HepG2 (cell line): ENCODE measurements around the gene ALOX5AP. TPM values are rescaled to one million over a fixed set of nuclear protein-coding genes. Genes with fewer than 3 reads are reported as not detected.

Source experiments
- ATAC-seq: fragments of 200-7000 bp; cut with Tn5 transposase; 3 replicates; pipeline ENCODE4 v1.9.1; 2020; ENCODE audit warnings: mild to moderate bottlenecking, moderate library complexity
- BruUV-seq: library from RNA; stranded (reverse); fragments of 400-500 nt; replicated peaks from 2 replicates; lab custom pipeline; 2021; lab: Mats Ljungman, UMichigan
- CTCF ChIA-PET: fragments of 300-600 bp; formaldehyde crosslinking; extraction: SDS; loops from one replicate; lab custom pipeline; 2021; ENCODE audit warnings: low total read pairs, inconsistent platforms, low intra/inter-chr PET ratio; lab: Yijun Ruan, JAX
- POLR2A ChIA-PET: fragments of 350-600 bp; sonication (Branson Sonifier 250); formaldehyde crosslinking; loops from one replicate; lab custom pipeline; 2020; ENCODE audit warnings: antibody characterized with exemption, inconsistent platforms; lab: Yijun Ruan, JAX
- DNase-seq: peaks from one replicate; pipeline ENCODE4 v3.0.0-alpha.2; 2015; ENCODE audit warnings: low spot score
- FAIRE-seq: peaks from 3 replicates; lab custom pipeline; 2011; peaks lifted over from hg19 to GRCh38; lab: Jason Lieb, UNC
- H2AFZ ChIP-seq: one replicate; pipeline ENCODE4 v1.6.1; 2011; ENCODE audit warnings: low read length, inconsistent platforms
- H3K27ac ChIP-seq: fragments of 300-600 bp; 3 replicates; pipeline ENCODE4 v1.8.0; 2011; ENCODE audit warnings: mixed run types, mild to moderate bottlenecking, mixed read lengths, low read length, inconsistent platforms; ENCODE audit not compliant: insufficient read depth; ENCODE audit errors: extremely low read length
- H3K27me3 ChIP-seq, 2 experiments: fragments of 200-600 bp in 1 of 2; 2 replicates in 1 of 2; 3 replicates in 1 of 2; pipeline versions ENCODE4 v1.6.0 to v1.8.0; 2011; ENCODE audit warnings: low read length in 2 of 2, mild to moderate bottlenecking in 2 of 2, moderate library complexity in 2 of 2, inconsistent platforms in 1 of 2; ENCODE audit not compliant: insufficient read depth in 2 of 2, control insufficient read depth in 1 of 2
- H3K36me3 ChIP-seq, 2 experiments: fragments of 200-600 bp in 1 of 2; replicated peaks in 1 of 2; 2 replicates in 1 of 2; 3 replicates in 1 of 2; pipeline versions ENCODE4 v1.5.1 to v1.8.0; 2011; ENCODE audit warnings: low read length in 2 of 2, inconsistent platforms in 1 of 2; ENCODE audit not compliant: insufficient read depth in 2 of 2, control insufficient read depth in 1 of 2
- H3K4me1 ChIP-seq: 2 replicates; pipeline ENCODE4 v1.5.1; 2012; ENCODE audit warnings: low read length, inconsistent platforms; ENCODE audit not compliant: insufficient read depth
- H3K4me2 ChIP-seq: 2 replicates; pipeline ENCODE4 v1.6.0; 2011; ENCODE audit warnings: low read depth, low read length, inconsistent platforms
- H3K4me3 ChIP-seq, 3 experiments: fragments of 200-600 bp in 1 of 3; sonication (generic), shearing (Covaris generic) in 1 of 3; replicated peaks in 1 of 3; 2 replicates each; pipeline ENCODE4 v1.5.1; 2011 to 2016; ENCODE audit warnings: low read length in 3 of 3, inconsistent platforms in 2 of 3, low read depth in 2 of 3, mild to moderate bottlenecking in 2 of 3, control low read depth in 1 of 3, mixed read lengths in 1 of 3; ENCODE audit not compliant: insufficient read depth in 1 of 3
- H3K79me2 ChIP-seq: one replicate; pipeline ENCODE4 v1.6.1; 2011; ENCODE audit warnings: low read length, inconsistent platforms; ENCODE audit not compliant: insufficient read depth
- H3K9ac ChIP-seq: 2 replicates; pipeline ENCODE4 v1.6.0; 2011; ENCODE audit warnings: mild to moderate bottlenecking, low read depth, low read length, inconsistent platforms; ENCODE audit not compliant: insufficient read depth
- H3K9me3 ChIP-seq: 2 replicates; pipeline ENCODE4 v1.5.1; 2012; ENCODE audit warnings: mild to moderate bottlenecking, low read length
- H4K20me1 ChIP-seq: 2 replicates; pipeline ENCODE4 v1.6.0; 2011; ENCODE audit warnings: inconsistent platforms, mild to moderate bottlenecking, low read length, moderate library complexity; ENCODE audit not compliant: insufficient read depth
- DMTF1 ChIP-seq: sonication (generic); formaldehyde crosslinking; IDR thresholded peaks from 2 replicates; pipeline ENCODE4 v1.4.0; 2020; ENCODE audit warnings: mild to moderate bottlenecking, missing genetic modification reagents
- FOXK2 ChIP-seq: fragments of 450-650 bp; IDR thresholded peaks from 2 replicates; pipeline ENCODE4 v1.6.1; 2016
- HNRNPUL1 ChIP-seq: fragments of 200-400 bp; formaldehyde crosslinking; IDR thresholded peaks from 2 replicates; pipeline ENCODE4 v1.6.1; 2017; ENCODE audit warnings: low read depth, mild to moderate bottlenecking, low read length, moderate library complexity
- ONECUT2 ChIP-seq: sonication (generic); formaldehyde crosslinking; IDR thresholded peaks from 2 replicates; pipeline ENCODE4 v1.4.0; 2020; ENCODE audit warnings: missing genetic modification reagents
- TGIF2 ChIP-seq: IDR thresholded peaks from 2 replicates; pipeline ENCODE4 v1.6.1; 2016; ENCODE audit warnings: control low read depth, missing compliant biosample characterization
- U2AF1 ChIP-seq: fragments of 200-400 bp; formaldehyde crosslinking; optimal IDR thresholded peaks from 2 replicates; pipeline ENCODE3; 2017; ENCODE audit warnings: mild to moderate bottlenecking, low read depth, low read length
- ZFP91 ChIP-seq: sonication (generic); formaldehyde crosslinking; IDR thresholded peaks from 2 replicates; pipeline ENCODE4 v1.9.0; 2022; ENCODE audit warnings: missing genetic modification reagents, mild to moderate bottlenecking, borderline replicate concordance
- ZNF484 ChIP-seq: sonication (generic); formaldehyde crosslinking; IDR thresholded peaks from 2 replicates; pipeline ENCODE4 v1.5.1; 2020; ENCODE audit warnings: mild to moderate bottlenecking, low read depth, missing genetic modification reagents, borderline replicate concordance
- ZNF572 ChIP-seq: sonication (generic); formaldehyde crosslinking; IDR thresholded peaks from 2 replicates; pipeline ENCODE4 v1.5.1; 2020; ENCODE audit warnings: mild to moderate bottlenecking, missing genetic modification reagents
- ZNF672 ChIP-seq: sonication (generic); formaldehyde crosslinking; IDR thresholded peaks from 2 replicates; pipeline ENCODE4 v1.8.1; 2022; ENCODE audit warnings: missing genetic modification reagents
- ZNF674 ChIP-seq: sonication (generic); formaldehyde crosslinking; IDR thresholded peaks from 2 replicates; pipeline ENCODE4 v1.5.0; 2020; ENCODE audit warnings: low read depth, mild to moderate bottlenecking, missing genetic modification reagents
- WGBS: methylation state at CpG from one replicate; pipeline ENCODE4 v1.1.6; 2017; ENCODE audit warnings: low lambda C conversion rate; 5-methylcytosine and 5-hydroxymethylcytosine counted together
- in situ Hi-C: cut with HindIII; loops from 2 replicates; pipeline ENCODE4 v1.10.0; 2017; ENCODE audit warnings: low pct_unique_long_range_greater_than_20kb; ENCODE audit not compliant: extremely low pct_ligation_motif_present
- intact Hi-C: fragments of 100-400 bp; cut with micrococcal nuclease; formaldehyde crosslinking; loops from one replicate; pipeline ENCODE4 v1.10.0; 2022; ENCODE audit not compliant: unreplicated experiment
- polyA plus RNA-seq, 8 experiments: library from polyadenylated mRNA; depleted of rRNA in 3 of 8; stranded (reverse) in 7 of 8; unstranded in 1 of 8; fragments of >200 nt; fragmentation: Illumina TruSeq in 4 of 8; extraction: Trizol in 4 of 8; gene quantifications; 2 replicates each; pipeline versions ENCODE4 v1.2.1 to v1.2.3, GENCODE V29; 2011 to 2016; ENCODE audit warnings: low read depth in 4 of 8, missing spikeins in 1 of 8, mixed read lengths in 1 of 8; ENCODE audit not compliant: insufficient read depth in 1 of 8
- total RNA-seq, 5 experiments: library from RNA; depleted of rRNA; stranded (reverse); fragments of >200 nt; fragmentation: Illumina TruSeq; extraction: Trizol; gene quantifications; 2 replicates each; pipeline ENCODE4 v1.2.3, GENCODE V29; 2016; ENCODE audit warnings: low read depth in 1 of 5
- TF ChIP-seq, protein P1 (sequence below): sonication (generic); formaldehyde crosslinking; IDR thresholded peaks from 2 replicates; pipeline ENCODE4 v1.4.0; 2020; ENCODE audit warnings: missing genetic modification reagents, borderline replicate concordance
- TF ChIP-seq, protein P2 (sequence below): sonication (generic); formaldehyde crosslinking; IDR thresholded peaks from 2 replicates; pipeline ENCODE4 v1.4.0; 2020; ENCODE audit warnings: low read depth, mild to moderate bottlenecking, missing genetic modification reagents

The ALOX5AP gene
- total and polyA plus RNA-seq, 2 of the 13 experiments (the other 11 are each of a cell fraction or from before 2014, with no cell fraction given) = 0.97 to 1.2 TPM

DNA sequence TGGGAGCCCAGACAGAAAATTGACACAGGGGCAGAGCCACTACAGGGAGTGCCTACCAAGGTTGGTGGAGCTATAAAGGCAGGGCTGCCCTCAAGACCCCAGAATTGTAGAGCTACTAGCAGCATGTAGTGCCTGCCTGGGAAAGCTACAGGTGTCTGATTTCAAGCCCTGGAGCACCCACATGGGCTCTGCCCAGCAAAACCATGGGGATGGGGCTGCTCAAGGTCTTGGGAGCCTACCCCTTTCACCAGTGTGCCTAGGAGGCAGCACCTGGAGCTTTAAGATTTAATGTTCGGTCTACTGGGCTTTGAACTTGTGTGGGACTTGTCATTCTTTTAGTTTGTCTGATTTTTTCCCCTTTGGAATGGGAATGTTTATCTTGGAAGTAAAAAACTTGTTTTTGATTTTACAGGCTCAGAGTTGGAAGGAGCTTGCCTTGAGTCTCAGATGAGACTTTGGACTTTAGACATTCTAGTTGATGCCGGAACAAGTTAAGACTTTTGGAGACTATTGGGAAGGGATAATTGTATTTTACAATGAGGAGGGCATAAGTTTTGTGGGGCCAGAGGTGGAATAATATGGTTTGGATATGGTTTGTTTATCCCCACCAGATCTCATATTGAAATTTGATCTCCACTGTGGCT, 45.1 kb downstream of the ALOX5AP start:
- in situ Hi-C loops (no loop called here), intact Hi-C loops (no loop called here)
- no peak for FAIRE-seq
- no peak overlapping the region for H3K4me3 ChIP-seq
- H3K9me3 ChIP-seq = no peaks in the 10 kb centered on the region
- H3K4me2 ChIP-seq = no peak overlapping the region
- no peaks in the 10 kb centered on the region for H4K20me1 ChIP-seq
- no peak for ATAC-seq
- H3K36me3 ChIP-seq = no peaks in the 10 kb centered on the region
- no peak for DNase-seq
- H3K9ac ChIP-seq = no peak overlapping the region
- CTCF ChIA-PET = no interaction called here
- POLR2A ChIA-PET = no interaction called here
- H3K4me1 ChIP-seq = peaks cover 11% of the 10 kb centered on the region
- 69% methylated on average over 2 of the region's 2 CpGs for WGBS
- H3K27ac ChIP-seq = no peak overlapping the region
- H2AFZ ChIP-seq = no peak overlapping the region
- no peaks in the 10 kb centered on the region for H3K79me2 ChIP-seq
- no TSS peak for BruUV-seq
- H3K27me3 ChIP-seq = peaks cover 0 to 2% of the 10 kb centered on the region in 2 experiments; a peak in 1 of 5 replicates
- TF ChIP-seq, protein P1, sequence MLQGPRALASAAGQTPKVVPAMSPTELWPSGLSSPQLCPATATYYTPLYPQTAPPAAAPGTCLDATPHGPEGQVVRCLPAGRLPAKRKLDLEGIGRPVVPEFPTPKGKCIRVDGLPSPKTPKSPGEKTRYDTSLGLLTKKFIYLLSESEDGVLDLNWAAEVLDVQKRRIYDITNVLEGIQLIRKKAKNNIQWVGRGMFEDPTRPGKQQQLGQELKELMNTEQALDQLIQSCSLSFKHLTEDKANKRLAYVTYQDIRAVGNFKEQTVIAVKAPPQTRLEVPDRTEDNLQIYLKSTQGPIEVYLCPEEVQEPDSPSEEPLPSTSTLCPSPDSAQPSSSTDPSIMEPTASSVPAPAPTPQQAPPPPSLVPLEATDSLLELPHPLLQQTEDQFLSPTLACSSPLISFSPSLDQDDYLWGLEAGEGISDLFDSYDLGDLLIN (CRISPR knock-in tag) = no peak
- TF ChIP-seq, protein P2, sequence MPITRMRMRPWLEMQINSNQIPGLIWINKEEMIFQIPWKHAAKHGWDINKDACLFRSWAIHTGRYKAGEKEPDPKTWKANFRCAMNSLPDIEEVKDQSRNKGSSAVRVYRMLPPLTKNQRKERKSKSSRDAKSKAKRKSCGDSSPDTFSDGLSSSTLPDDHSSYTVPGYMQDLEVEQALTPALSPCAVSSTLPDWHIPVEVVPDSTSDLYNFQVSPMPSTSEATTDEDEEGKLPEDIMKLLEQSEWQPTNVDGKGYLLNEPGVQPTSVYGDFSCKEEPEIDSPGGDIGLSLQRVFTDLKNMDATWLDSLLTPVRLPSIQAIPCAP (CRISPR knock-in tag) = no peak
- TF ChIP-seq FOXK2 = no peak
- TF ChIP-seq ZNF674 (CRISPR knock-in tag) = no peak
- TF ChIP-seq HNRNPUL1 = no peak
- no peak for TF ChIP-seq ZNF484 (CRISPR knock-in tag)
- TF ChIP-seq U2AF1 = no peak
- TF ChIP-seq DMTF1 (CRISPR knock-in tag) = no peak
- TF ChIP-seq ZNF672 = no peak
- TF ChIP-seq ONECUT2 = no peak
- TF ChIP-seq ZNF572 (CRISPR knock-in tag) = no peak
- TF ChIP-seq TGIF2 (CRISPR knock-in tag) = no peak
- TF ChIP-seq ZFP91 (CRISPR knock-in tag) = no peak
